SK-N-SH (cell line): ENCODE measurements around the gene MTUS2. TPM values are rescaled to one million over a fixed set of nuclear protein-coding genes. Genes with fewer than 3 reads are reported as not detected.

ENCODE experiments used
- CTCF ChIA-PET: fragments of 300-600, 350-600 bp; formaldehyde crosslinking; extraction: SDS; loops from one replicate; lab custom pipeline; 2021; lab: Yijun Ruan, JAX
- POLR2A ChIA-PET: fragments of 350-600 bp; sonication (Branson Sonifier 250); formaldehyde crosslinking; extraction: SDS; loops from one replicate; lab custom pipeline; 2020; ENCODE audit warnings: antibody characterized with exemption, inconsistent platforms; lab: Yijun Ruan, JAX
- DNase-seq: peaks from one replicate; pipeline ENCODE4 v3.0.0; 2012
- H2AFZ ChIP-seq: fragments of 200-600 bp; sonication (generic); 2 replicates; pipeline ENCODE4 v1.8.1; 2016; ENCODE audit warnings: antibody characterized with exemption, mild to moderate bottlenecking, low read depth
- H3F3A ChIP-seq: fragments of 200-600 bp; sonication (generic); replicated peaks from 2 replicates; pipeline ENCODE3; 2016; ENCODE audit warnings: antibody characterized with exemption, mild to moderate bottlenecking; ENCODE audit not compliant: insufficient read depth
- H3K27ac ChIP-seq, 2 experiments: fragments of 200-500 bp in 1 of 2; fragments of 200-600 bp in 1 of 2; sonication (Bioruptor generic) in 1 of 2; sonication (generic), shearing (Covaris generic) in 1 of 2; 2 replicates each; pipeline versions ENCODE4 v1.5.1 to v1.6.1; 2014 to 2016; ENCODE audit warnings: low read depth in 2 of 2, inconsistent platforms in 1 of 2, low read length in 1 of 2, mild to moderate bottlenecking in 1 of 2, mixed read lengths in 1 of 2
- H3K27me3 ChIP-seq: fragments of 200-600 bp; sonication (generic), shearing (Covaris generic); 2 replicates; pipeline ENCODE4 v1.6.1; 2016; ENCODE audit warnings: mixed run types; ENCODE audit not compliant: insufficient read depth
- H3K36me3 ChIP-seq, 2 experiments: fragments of 200-500 bp in 1 of 2; fragments of 200-600 bp in 1 of 2; sonication (Bioruptor generic) in 1 of 2; sonication (generic) in 1 of 2; replicated peaks in 1 of 2; 2 replicates each; pipeline versions ENCODE3 to v1.5.1; 2014 to 2016; ENCODE audit warnings: low read length in 1 of 2, mild to moderate bottlenecking in 1 of 2; ENCODE audit not compliant: insufficient read depth in 2 of 2, control insufficient read depth in 1 of 2
- H3K4me1 ChIP-seq, 2 experiments: fragments of 200-500 bp in 1 of 2; fragments of 200-600 bp in 1 of 2; sonication (Bioruptor generic) in 1 of 2; sonication (generic), shearing (Covaris generic) in 1 of 2; 2 replicates each; pipeline versions ENCODE4 v1.5.1 to v1.6.1; 2014 to 2016; ENCODE audit warnings: low read depth in 1 of 2, low read length in 1 of 2, mixed run types in 1 of 2; ENCODE audit not compliant: insufficient read depth in 2 of 2, control insufficient read depth in 1 of 2
- H3K4me2 ChIP-seq: fragments of 200-600 bp; sonication (generic), shearing (Covaris generic); 2 replicates; pipeline ENCODE4 v1.6.1; 2017; ENCODE audit warnings: mixed run types
- H3K4me3 ChIP-seq, 2 experiments: fragments of 200-500 bp in 1 of 2; fragments of 200-600 bp in 1 of 2; sonication (Bioruptor generic) in 1 of 2; sonication (generic), shearing (Covaris generic) in 1 of 2; 2 replicates each; pipeline versions ENCODE4 v1.5.1 to v1.8.1; 2014 to 2016; ENCODE audit warnings: low read depth in 2 of 2, inconsistent platforms in 1 of 2, low read length in 1 of 2, mild to moderate bottlenecking in 1 of 2, mixed read lengths in 1 of 2, moderate library complexity in 1 of 2
- H3K79me2 ChIP-seq: fragments of 200-600 bp; sonication (generic); 2 replicates; pipeline ENCODE4 v1.8.1; 2017; ENCODE audit warnings: mild to moderate bottlenecking; ENCODE audit not compliant: insufficient read depth
- H3K9ac ChIP-seq: fragments of 200-600 bp; sonication (generic); 2 replicates; pipeline ENCODE4 v1.6.1; 2017; ENCODE audit warnings: mixed run types
- H3K9me2 ChIP-seq: fragments of 200-600 bp; sonication (generic); 2 replicates; pipeline ENCODE4 v1.6.1; 2017; ENCODE audit warnings: mixed run types
- H3K9me3 ChIP-seq: fragments of 200-600 bp; sonication (generic); 2 replicates; pipeline ENCODE4 v1.6.1; 2017; ENCODE audit warnings: mixed run types, mild to moderate bottlenecking, moderate library complexity
- H4K20me1 ChIP-seq: fragments of 200-600 bp; sonication (generic); 2 replicates; pipeline ENCODE4 v1.6.1; 2017; ENCODE audit warnings: mild to moderate bottlenecking, mixed run types; ENCODE audit not compliant: insufficient read depth
- ELF1 ChIP-seq: IDR thresholded peaks from 2 replicates; pipeline ENCODE4 v1.4.0; 2012
- EP300 ChIP-seq, 2 experiments: IDR thresholded peaks; 2 replicates each; pipeline versions ENCODE4 v1.4.0 to v1.6.1; 2012; ENCODE audit warnings: borderline replicate concordance in 1 of 2, low read depth in 1 of 2, low read length in 1 of 2
- EZH2phosphoT487 ChIP-seq: fragments of 200-600 bp; sonication (generic); IDR thresholded peaks from 2 replicates; pipeline ENCODE4 v1.6.1; 2017; ENCODE audit warnings: low read depth, mixed run types, mild to moderate bottlenecking, antibody characterized with exemption, moderate library complexity, borderline replicate concordance
- FOSL2 ChIP-seq: IDR thresholded peaks from 2 replicates; pipeline ENCODE4 v1.4.0; 2012; ENCODE audit warnings: low read depth, mild to moderate bottlenecking, moderate library complexity, borderline replicate concordance
- FOXM1 ChIP-seq: IDR thresholded peaks from 2 replicates; pipeline ENCODE4 v1.4.0; 2012; ENCODE audit warnings: low read depth, mild to moderate bottlenecking
- GABPA ChIP-seq: IDR thresholded peaks from 2 replicates; pipeline ENCODE4 v1.4.0; 2012; ENCODE audit warnings: low read depth, mild to moderate bottlenecking
- GATA2 ChIP-seq: sonication (generic); formaldehyde crosslinking; IDR thresholded peaks from 2 replicates; pipeline ENCODE4 v1.5.0; 2020; ENCODE audit warnings: mild to moderate bottlenecking, missing genetic modification reagents
- IRF3 ChIP-seq: fragments of 150-350 bp; IDR thresholded peaks from 2 replicates; pipeline ENCODE4 v1.6.1; 2016; ENCODE audit warnings: mild to moderate bottlenecking, low read depth, low read length
- MEF2A ChIP-seq: IDR thresholded peaks from 2 replicates; pipeline ENCODE4 v1.4.0; 2012; ENCODE audit warnings: low read depth, borderline replicate concordance
- PBX3 ChIP-seq: IDR thresholded peaks from 2 replicates; pipeline ENCODE4; 2012
- RXRA ChIP-seq: IDR thresholded peaks from 2 replicates; pipeline ENCODE4 v1.4.0; 2012; ENCODE audit warnings: low read depth, mild to moderate bottlenecking, borderline replicate concordance
- SIN3A ChIP-seq: IDR thresholded peaks from 2 replicates; pipeline ENCODE4 v1.6.1; 2012; ENCODE audit warnings: low read depth, mild to moderate bottlenecking, low read length, moderate library complexity, borderline replicate concordance
- SMC3 ChIP-seq: IDR thresholded peaks from 2 replicates; pipeline ENCODE4 v1.6.1; 2012; ENCODE audit warnings: low read depth, low read length, improper control_type of control experiment
- TAF1 ChIP-seq: IDR thresholded peaks from 2 replicates; pipeline ENCODE4 v1.6.1; 2012; ENCODE audit warnings: low read depth, mild to moderate bottlenecking, low read length, moderate library complexity, borderline replicate concordance
- USF2 ChIP-seq: fragments of 150-350 bp; IDR thresholded peaks from 2 replicates; pipeline ENCODE4 v1.6.1; 2017; ENCODE audit warnings: antibody characterized with exemption, low read length, low read depth, borderline replicate concordance
- YY1 ChIP-seq: IDR thresholded peaks from 2 replicates; pipeline ENCODE4 v1.4.0; 2012; ENCODE audit warnings: low read depth, mild to moderate bottlenecking
- ZBTB33 ChIP-seq: IDR thresholded peaks from 2 replicates; pipeline ENCODE4 v1.4.0; 2012; ENCODE audit warnings: low read depth, borderline replicate concordance
- WGBS: methylation state at CpG from one replicate; pipeline ENCODE4 v1.1.6; 2017; ENCODE audit warnings: low lambda C conversion rate; 5-methylcytosine and 5-hydroxymethylcytosine counted together
- polyA plus RNA-seq, 3 experiments: library from polyadenylated mRNA; depleted of rRNA; stranded (reverse); fragments of >200 nt; gene quantifications; 2 replicates each; pipeline ENCODE4 v1.2.3, GENCODE V29; 2012

The MTUS2 gene
- polyA plus RNA-seq, 1 of the 3 experiments (the other 2 are of a cell fraction) = 1.7 TPM

GRCh38 chr13:28889086-28889732 is 69.1 kb downstream of the MTUS2 start:
- WGBS = under 1% methylated on average over 6 of the region's 6 CpGs
- Histone ChIP-seq H3K9me2 (no peaks in the 10 kb centered on the region), H3K27me3 (no peaks in the 10 kb centered on the region; the same call in 1 of the 2 replicates), H3K79me2 (no peaks in the 10 kb centered on the region), H3K27ac (no peak overlapping the region), H3K9me3 (no peaks in the 10 kb centered on the region), H3K9ac (no peak overlapping the region), H3K4me3 (no peak overlapping the region), H2AFZ (no peak overlapping the region), H3K36me3 (no peaks in the 10 kb centered on the region), H3F3A (no peaks in the 10 kb centered on the region), H3K4me1 (no peaks in the 10 kb centered on the region), H3K4me2 (no peak overlapping the region), H4K20me1 (no peaks in the 10 kb centered on the region)
- ChIA-PET CTCF (no interaction called here), POLR2A (no interaction called here)
- no peak for DNase-seq
- no peak for TF ChIP-seq RXRA
- TF ChIP-seq EP300 (IDR thresholded peaks at IDR 0.05; ENCODE audit: borderline replicate concordance in 1 of 2, low read depth in 1 of 2, low read length in 1 of 2) = no peak
- TF ChIP-seq IRF3 = no peak
- no peak for TF ChIP-seq USF2
- TF ChIP-seq EZH2phosphoT487 = no peak
- no peak for TF ChIP-seq GABPA
- no peak for TF ChIP-seq YY1
- no peak for TF ChIP-seq ELF1
- no peak for TF ChIP-seq TAF1
- TF ChIP-seq MEF2A = no peak
- no peak for TF ChIP-seq ZBTB33
- no peak for TF ChIP-seq GATA2 (CRISPR knock-in tag)
- TF ChIP-seq FOSL2 = no peak
- TF ChIP-seq FOXM1 = no peak
- no peak for TF ChIP-seq SMC3
- TF ChIP-seq PBX3 = no peak
- no peak for TF ChIP-seq SIN3A
